ENCODE measurements around the gene RTN4R. TPM values are rescaled to one million over a fixed set of nuclear protein-coding genes. Genes with fewer than 3 reads are reported as not detected.
A peak's percentile ranks its signal among the peaks of the same experiment; 100 is the strongest.

RTN4R gene
- total RNA-seq, 1 donor from 2014 or later: 4.4 TPM

DNA sequence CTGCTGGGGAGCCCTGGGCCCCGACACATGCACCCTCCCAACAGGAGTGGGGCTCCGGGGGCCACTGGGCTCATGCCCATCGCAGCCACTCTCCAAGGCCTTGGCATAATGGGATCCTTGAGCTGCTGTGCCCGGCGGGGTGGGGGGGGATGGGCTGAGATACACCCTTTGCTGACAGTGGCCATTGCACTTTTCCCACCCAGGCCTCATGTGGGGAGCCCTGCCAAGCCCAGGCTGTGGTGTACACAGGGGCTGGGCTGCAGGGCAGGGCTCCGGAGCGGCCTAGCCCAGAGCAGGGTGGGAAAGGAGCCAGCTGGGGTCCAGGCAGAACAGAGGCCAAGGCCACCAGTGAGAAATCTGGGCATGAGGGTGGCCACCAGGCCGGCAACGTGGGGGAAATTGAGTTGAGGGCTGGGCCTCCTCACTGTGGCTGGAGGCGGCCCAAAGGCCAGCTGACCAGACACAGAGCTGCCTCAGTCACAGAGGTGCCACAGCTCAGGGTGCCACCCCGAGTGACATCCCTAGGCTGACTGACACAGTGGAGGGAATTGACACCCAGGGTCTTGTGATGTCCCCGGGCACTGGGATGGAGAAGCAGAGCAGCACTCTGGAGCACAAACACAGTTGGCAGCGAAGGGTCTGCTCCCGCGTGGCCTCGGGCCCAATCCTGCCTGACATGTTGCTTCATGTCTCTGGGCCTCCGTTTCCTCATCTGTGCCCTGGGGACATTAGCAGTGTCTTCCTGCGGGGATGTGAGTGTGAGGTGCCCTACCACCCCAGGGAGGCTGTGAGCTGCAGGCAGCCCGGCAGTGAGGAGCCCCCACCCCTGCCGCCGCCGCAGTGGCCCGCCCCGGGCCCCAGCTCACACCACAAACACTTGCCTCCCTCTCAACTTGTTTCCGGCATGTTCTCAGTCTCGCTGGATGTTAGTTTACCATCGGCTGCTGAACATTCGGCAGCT lies 30.4 kb downstream of the RTN4R start:
- DNase-seq (ENCODE audit: low spot score): no peak
- intact Hi-C loops (cut with DNase I): no loop called here
- no peak for ATAC-seq

DNA sequence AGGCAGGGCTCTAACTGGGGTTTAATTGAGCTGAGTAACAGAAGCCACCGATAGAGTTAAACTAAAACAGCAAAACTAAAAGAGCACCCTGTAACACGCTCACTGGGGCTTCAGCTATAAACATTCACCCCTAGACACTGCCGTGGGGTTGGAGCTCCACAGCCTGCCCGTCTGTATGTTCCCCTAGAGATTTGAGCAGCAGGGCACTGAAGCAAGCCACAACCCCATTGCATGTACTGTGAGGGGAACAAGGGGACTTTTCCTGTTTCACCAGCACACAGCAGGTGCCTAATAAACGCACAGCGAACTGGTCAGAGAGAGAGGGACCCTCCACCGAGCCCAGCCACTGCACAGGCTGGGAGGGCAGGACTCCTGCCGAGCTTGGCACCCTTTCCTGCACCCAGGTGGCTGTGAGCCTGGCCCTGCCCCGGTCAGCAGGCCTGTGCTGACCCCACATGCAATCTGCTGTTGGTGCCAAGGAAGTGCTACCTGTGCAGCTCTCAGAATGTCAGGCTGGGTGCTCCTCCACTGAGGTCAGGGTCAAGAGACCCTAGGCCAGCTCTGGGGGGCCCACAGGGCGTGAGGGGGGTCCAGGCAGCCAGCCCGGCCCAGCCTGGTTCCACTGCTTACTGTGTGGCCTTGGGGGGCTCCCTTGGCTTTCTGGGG lies 31.9 kb downstream of the RTN4R start:
- no peak for ATAC-seq
- no peak for DNase-seq (ENCODE audit: low spot score)
- intact Hi-C loops (cut with DNase I): no loop called here

DNA sequence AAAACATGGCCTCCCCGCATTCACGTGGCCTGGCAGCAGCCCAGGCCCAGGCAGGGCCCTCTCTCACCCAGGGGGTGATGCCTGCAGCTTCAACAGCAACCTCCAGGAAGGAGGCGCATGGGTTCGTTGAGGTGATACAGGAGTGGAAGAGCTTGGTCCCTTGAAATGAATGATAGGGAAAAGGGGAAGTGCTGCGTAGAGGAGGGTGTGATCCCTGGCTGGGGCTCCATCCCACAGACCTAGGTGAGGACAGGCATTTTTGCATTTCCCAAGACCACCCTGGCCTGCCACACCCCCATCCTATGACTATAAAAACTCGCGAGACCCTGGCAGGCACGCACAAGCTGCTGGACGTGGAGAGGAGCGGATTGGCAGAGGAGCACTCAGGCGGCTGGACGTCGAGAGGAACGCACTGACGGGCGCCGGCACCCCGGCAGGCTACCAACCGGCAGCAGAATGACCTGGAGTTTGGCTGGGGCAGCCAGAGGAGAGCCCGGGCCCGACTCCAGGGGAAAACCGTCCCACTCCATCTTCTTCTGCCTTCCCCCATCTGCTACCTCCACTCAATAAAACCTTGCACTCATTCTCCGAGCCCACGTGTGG lies 32.6 kb downstream of the RTN4R start:
- DNase-seq (ENCODE audit: low spot score): no peak
- no peak for ATAC-seq
- intact Hi-C loops (cut with DNase I): no loop called here

DNA sequence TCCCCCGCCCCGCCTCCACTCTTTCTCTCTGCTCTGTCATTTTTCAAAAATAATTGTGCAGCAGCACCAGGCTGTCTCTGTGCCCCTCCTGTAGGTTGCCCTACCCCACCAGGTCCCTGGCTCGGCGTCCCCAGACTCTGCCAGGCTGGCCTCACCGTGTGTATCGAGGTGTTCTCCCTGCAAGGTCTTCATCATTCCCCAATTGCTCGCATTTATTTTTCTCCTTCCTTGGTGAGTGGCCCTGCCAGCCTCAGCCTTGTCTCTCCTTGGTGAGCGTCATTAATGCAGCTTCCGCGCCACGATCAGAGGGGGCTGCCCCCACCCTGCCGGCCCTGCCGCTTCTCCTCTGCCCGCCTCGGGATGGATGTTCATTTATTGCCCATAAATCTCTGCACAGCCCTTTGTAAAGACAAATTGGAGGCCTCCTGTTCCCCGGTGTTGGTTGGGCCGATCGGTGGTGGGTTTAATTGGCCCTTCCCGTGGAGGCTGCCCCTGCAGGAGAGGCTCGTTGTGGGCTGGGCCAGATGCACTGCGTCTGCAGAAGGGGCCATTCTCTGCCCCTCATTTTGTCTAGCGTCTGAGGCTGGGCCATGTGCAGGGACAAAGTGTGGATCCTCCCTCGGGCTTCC lies 33.2 kb downstream of the RTN4R start:
- DNase-seq (ENCODE audit: low spot score) (no peak), ATAC-seq (no peak)
- intact Hi-C loops (cut with DNase I): no loop called here

DNA sequence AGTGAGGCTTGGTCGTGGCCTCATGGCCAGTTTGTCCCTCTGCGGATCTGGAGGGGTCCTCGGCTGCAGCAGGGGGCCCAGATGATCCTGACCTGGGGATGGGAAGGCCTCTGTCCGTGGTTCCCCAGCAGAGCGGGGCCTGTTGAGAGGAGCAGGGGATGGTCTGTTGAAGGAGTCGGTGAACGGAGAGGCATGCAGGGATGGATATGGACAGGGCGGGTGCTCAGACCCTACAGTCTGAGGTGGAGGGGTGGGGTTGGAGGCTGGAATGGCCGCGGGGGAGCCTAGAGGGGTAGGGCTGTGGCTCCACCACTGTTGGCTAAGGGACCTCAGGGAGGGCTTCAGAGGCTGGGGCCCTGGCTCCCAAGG lies 33.8 kb downstream of the RTN4R start:
- intact Hi-C loops (cut with DNase I): no loop called here
- ATAC-seq: no peak

DNA sequence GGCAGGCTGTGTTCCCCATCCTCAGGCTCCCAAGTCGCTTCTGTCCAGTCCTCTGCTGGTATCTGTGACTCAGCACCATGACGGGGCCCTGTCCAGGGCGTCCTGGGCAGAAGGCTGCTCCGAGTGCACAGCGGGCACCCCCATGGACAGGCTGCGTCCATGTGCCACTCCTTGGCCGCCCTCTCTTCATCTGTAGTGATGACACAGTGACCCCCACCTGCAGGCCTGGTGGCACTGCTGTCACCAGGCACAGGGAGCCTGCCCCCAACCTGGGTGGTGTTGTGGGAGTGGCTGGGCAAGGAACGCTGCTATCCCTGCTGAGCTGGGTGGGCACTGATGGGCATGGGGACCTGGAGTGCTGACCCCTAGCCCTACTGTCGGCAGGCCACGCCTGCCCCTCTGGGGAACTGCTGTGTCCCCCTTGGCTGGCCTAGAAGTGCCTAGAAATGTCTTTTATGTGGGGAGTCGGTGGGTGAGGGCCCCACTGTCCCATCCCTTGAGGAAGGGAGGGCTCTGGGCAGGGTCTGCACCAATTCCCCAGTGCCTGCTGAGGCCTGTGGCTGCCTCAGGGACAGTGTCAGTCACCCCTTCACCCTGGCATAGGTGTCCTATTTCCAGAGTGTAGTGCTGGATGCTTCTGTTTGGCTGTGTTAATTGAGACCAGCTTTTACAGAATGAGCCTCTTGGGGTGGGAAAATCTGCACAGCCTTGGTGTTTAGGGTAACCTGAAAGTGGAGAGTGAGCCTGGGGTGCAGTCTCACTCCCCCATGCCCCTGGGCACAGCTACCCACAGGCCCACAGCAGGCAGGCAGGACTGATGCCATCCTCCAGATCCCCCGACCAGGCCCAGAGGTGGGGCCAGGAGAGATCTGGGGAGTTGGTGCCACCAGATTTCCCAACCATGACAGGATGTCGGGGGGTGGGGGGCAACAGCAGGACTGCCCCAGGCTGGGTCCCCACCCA lies 34.5 kb downstream of the RTN4R start:
- DNase-seq (ENCODE audit: low spot score) (no peak), ATAC-seq (no peak)
- intact Hi-C loops (cut with DNase I): no loop called here

More for the DNA sequence above, 33.8 kb downstream of the RTN4R start:
- no peak for DNase-seq (ENCODE audit: low spot score)

DNA sequence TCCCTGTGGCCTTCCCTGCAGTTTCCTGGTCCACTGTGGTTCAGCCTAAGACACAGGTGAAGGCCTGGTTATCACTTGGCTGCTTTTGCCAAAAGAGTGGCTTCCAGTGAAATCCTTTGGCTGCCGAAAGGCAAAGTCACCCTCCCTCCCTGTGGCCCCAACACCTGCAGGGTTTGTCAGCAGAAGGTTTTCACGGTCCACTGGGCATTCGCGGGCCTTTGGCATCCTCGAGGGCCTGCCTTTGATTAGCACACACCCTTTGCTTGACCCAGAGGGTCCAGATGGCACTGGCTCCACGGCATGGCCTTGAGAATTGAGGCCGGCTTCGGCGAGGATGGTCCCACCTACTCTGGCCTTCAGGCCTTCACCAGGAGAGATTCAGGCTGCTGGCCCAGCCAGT lies 35.3 kb downstream of the RTN4R start:
- intact Hi-C loops (cut with DNase I): no loop called here
- DNase-seq (ENCODE audit: low spot score) (no peak), ATAC-seq (no peak)

DNA sequence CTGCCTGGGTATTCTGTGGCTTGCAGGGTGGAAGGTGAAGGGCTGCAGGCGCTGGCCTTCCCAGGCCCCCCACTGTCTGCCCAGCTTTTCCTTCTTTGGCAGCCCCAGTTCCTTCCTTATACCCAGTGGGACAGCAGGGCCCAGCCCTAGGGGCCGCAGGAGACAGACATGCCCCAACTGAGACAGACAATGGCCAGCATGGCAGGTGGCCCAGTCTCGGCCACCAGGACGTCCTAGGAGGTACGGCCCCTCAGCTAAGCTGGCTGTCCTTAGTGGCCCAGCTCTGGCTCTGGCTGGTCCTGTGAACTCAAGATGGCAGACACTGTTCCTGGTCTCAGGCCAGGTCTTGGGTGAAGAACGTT lies 35.9 kb downstream of the RTN4R start:
- DNase-seq (ENCODE audit: low spot score): no peak
- intact Hi-C loops (cut with DNase I): no loop called here
- no peak for ATAC-seq

DNA sequence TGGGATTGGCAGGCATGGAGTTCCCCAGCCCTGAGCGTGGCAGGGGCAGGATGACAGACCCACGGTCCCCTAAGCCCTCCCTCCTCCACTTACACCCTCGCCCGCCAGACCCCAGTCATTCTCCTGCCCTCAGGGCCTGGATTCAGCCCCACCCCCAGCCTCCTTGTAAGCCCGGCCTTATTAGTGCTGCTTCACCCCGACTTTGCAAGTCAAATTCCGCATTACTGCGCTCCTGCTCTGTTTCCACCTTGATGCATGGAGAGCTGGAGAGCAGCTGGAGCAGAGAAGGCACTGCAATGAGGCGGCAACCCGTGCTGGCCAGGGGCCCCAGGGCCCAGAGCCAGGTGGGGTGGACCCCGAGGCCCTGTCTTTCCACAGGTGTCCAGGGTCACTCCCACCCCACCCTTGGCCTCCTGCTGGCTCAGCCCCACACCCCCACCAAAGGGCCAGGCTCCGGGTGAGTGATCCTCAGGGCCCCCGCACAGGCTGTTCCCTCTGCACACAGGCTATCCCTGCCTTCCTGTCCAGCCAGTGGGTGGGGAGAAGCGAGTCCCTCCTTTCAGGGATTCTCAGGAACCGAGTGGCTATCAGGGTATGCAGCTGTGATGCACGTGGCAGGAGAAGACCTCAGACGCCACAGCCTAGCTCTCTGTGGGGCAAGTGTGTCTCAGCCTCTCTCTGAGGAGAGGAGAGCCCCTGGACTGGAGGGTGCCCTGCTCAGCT lies 36.4 kb downstream of the RTN4R start:
- no peak for DNase-seq (ENCODE audit: low spot score)
- no peak for ATAC-seq
- intact Hi-C loops (cut with DNase I): no loop called here

DNA sequence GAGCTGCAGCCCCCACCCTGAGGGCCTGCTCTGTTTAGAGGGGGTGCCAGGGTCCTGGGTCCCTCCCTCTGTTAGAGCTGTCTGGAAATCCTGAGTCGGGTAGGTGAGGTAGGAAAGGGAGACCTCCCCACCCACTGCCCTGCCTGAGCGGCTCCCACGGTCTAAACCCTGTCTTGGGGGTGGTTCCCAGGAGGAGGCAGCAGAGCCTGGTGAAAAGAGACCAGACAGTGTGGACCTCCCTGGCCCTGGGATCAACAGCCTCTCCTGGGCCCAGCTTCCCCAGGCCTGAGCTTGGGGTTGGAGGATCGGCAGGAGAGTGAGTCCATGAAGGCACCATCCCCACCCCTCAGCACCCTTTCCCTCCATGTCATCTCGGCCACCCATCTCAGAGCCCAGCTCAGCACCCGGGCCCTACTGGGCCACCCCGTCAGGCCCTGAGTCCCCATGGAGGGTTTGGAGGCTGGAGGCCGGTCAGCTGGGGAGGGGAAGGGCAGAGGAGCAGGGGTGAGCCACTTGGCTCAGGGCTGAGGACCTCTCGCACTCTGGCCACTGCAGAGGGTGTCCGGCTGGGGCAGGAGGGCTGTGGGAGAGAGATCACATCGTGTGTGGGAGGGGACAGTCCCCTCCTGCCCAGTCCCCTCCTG lies 37.2 kb downstream of the RTN4R start:
- ATAC-seq: no peak

DNA sequence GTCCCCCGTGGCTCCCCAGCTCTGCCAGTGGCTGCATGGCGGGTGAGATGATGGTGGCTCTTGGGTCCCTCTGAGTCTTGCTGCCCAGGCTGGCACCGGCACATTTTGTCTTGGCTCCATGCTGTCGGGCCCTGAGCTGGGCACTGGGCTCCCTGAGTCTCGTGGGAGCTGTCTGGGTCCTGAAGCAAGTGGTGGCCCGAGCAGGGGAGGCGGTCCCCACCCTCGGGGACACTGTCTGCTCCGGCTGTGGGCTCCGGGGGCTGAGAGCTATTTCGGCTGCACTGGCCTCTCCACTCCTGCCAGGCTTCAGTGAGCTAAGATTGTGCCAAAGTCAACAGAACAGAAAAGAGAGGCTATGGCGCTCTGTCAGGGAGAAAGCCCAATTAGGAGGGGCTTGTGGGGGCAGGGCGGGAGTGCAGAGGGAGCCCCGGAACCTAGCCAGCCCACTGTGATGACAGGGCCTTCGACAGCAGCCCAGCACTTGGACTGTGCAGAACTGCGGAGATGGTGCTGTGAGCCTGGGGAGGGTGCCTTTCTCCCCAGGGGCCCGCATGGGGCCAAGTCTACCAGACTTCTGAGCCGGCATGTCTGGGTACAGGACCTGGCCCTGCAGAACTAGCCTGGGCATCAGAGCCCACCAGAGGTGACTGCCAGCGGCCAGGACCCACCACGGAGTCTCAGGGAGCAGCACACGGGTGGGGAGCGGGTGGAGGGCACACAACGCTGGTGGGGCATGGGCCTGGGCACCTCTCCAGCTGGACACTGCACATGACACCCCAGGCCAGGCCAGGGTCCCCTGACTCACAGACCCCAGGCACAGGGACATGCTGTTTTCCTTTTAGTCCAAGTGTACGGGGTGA lies 38.0 kb downstream of the RTN4R start:
- DNase-seq (ENCODE audit: low spot score): no peak
- peak; percentile 13 for ATAC-seq

More for the DNA sequence above, 37.2 kb downstream of the RTN4R start:
- intact Hi-C loops (cut with DNase I): no loop called here
- DNase-seq (ENCODE audit: low spot score): no peak

DNA sequence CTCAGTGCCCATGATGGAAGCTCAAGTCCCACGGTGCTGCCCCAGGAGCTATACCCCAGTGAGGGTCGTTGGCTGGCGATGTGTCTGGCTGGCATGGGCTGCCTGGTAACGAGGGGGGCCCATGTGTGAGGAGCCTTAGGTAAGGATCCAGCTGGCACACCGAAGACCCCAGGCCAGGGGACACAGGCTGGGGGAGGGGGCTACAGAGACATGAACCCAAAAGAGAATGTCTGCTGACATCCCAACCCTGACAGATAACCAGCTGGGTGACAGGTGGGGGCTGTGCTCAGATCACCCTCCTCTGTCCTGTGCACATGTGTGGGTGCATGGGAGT lies 39.2 kb downstream of the RTN4R start:
- ATAC-seq: no peak
- no peak for DNase-seq (ENCODE audit: low spot score)
- intact Hi-C loops (cut with DNase I): no loop called here

More for the DNA sequence above, 38.0 kb downstream of the RTN4R start:
- intact Hi-C loops (cut with DNase I): no loop called here

DNA sequence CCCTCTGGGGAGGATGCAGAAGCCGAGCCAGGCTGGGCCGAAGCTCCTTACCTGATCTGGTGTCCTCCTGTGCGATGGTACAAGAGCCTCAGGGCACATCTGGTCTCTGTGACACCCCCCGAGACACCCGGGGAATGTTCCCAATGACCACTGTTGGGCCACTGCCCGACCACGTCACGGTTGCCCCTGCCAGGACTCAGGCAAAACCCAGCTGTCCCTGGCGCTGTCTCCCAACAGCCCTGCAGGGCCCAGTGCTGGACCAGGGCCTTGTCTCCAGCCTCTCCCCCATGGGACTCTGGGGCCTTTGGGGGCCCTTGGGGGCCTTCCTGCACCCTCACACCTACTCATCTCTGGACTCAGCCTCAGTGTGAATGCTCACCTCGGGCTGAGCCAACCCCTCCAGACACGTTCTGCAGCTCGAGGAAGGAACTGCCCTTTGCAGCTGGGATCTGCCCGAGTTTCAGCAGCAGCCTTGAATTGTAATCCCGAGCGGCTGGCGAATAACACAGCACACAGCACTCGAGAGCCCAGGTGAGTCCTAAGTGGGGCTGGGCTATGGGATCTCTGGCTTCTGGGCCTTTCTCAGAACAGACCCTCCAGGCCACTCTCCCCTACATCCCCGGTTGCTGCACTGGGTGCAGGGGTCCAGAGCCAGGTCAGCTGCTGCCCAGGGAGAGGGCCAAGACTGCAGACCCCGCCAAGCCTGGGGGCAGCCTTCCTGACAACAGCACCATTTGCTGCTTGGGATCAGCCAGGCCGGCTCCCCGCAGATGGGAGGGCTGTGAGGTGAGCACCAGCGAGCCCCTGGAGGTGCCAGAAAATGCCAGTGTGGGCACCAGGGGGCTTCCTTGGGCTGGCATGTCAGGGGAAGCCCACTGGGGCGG lies 39.8 kb downstream of the RTN4R start:
- intact Hi-C loops (cut with DNase I): no loop called here
- ATAC-seq: no peak

DNA sequence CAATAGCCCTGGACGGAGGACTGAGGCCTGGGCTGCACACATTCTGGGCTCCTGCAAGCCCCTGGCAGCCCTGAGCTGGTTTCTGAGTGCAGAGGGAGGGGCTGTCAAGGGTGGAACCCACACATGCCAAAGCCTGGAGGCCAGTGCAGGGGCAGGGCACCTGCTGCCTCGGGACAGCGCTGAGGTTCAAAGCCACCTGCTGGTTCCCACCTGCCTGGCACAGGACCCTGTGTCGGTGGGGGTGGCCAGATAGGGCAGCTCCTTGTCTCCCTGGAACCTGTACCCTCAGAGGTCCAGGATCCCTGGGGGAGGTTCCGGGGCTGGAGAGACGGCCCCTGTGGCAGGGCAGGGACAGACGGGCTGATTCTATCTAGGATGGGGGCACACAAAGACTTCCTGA lies 40.8 kb downstream of the RTN4R start:
- intact Hi-C loops (cut with DNase I): no loop called here
- no peak for DNase-seq (ENCODE audit: low spot score)
- ATAC-seq: no peak

More for the DNA sequence above, 39.8 kb downstream of the RTN4R start:
- no peak for DNase-seq (ENCODE audit: low spot score)

DNA sequence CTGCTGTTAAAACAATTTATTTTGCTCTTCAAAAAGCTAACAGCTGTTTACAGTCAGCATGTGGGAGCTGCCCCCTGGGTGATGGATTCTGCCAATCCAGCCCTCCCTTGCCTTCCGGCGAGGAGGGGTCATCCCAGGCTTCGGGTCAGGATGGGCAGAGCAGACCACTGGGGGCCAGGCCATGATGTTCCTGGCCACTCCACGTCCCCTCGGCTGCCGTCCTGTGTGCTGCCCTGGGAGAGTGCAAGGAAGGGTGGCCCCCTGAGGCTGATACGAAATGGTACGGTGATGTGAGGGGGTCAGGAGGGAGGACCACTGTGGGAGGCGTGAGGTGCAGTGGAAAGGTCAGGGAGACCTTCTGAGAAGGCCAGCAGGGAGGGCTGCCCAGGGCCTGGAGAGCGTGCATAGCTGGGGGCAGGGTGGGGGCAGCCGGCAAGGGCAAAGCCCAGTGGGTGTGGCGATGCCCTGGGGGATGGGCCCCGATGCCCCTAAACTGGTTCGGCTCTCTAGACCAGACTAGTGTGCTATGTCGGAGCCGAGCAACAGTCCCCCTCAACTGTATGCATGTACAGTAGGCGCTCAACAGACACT lies 41.3 kb downstream of the RTN4R start:
- DNase-seq (ENCODE audit: low spot score) (no peak), ATAC-seq (no peak)
- intact Hi-C loops (cut with DNase I): no loop called here

Data from sciatic nerve (tissue), 2 donors.